ENCODE results near the gene CARHSP1. TPM values are rescaled to one million over a fixed set of nuclear protein-coding genes. Genes with fewer than 3 reads are reported as not detected.

The CARHSP1 gene
- total and polyA plus RNA-seq, 9 donors, result 53.2 to 102 (median 81.7) TPM

Other genes starting within 250 kb of the CARHSP1 start
- 10 to 100 TPM; 21.6 to 45.8 (median 29.4) TPM for gene METTL22, start 247.3 kb downstream of the CARHSP1 start, total RNA-seq
- gene METTL22, start 247.3 kb downstream of the CARHSP1 start, polyA plus RNA-seq, result 10 to 100 TPM; 14.2 to 23.6 TPM
- 10 to 100 TPM in 4 of 7 donors, 1 to 10 TPM in 3; 3.8 to 20.3 (median 11.4) TPM for gene ABAT, start 194.4 kb downstream of the CARHSP1 start, total RNA-seq
- gene ABAT, start 194.4 kb downstream of the CARHSP1 start, polyA plus RNA-seq, result 10 to 100 TPM; 13.8 to 17.0 TPM
- gene TMEM186, start 71.4 kb downstream of the CARHSP1 start, total RNA-seq, result 10 to 100 TPM in 2 of 7 donors, 1 to 10 TPM in 5; 4.9 to 11.2 (median 9.6) TPM
- gene TMEM186, start 71.4 kb downstream of the CARHSP1 start, polyA plus RNA-seq, result 10 to 100 TPM in 1 of 2 donors, 1 to 10 TPM in 1; 6.4 to 11.3 TPM
- gene PMM2, start 71.2 kb downstream of the CARHSP1 start, total RNA-seq, result 10 to 100 TPM; 14.2 to 38.6 (median 23.1) TPM
- 10 to 100 TPM in 1 of 2 donors, 1 to 10 TPM in 1; 9.6 to 28.0 TPM for gene PMM2, start 71.2 kb downstream of the CARHSP1 start, polyA plus RNA-seq
- gene LITAFD, start 13.3 kb upstream of the CARHSP1 start, total RNA-seq, result not detected
- gene LITAFD, start 13.3 kb upstream of the CARHSP1 start, polyA plus RNA-seq, result not detected
- gene USP7, start 94.9 kb upstream of the CARHSP1 start, total RNA-seq, result 100 to 1,000 TPM in 2 of 7 donors, 10 to 100 TPM in 5; 73.8 to 104 (median 98.3) TPM
- gene USP7, start 94.9 kb upstream of the CARHSP1 start, polyA plus RNA-seq, result 10 to 100 TPM; 28.1 to 86.3 TPM
- gene HAPSTR1, start 222.6 kb upstream of the CARHSP1 start, total RNA-seq, result 10 to 100 TPM; 31.2 to 76.1 (median 57.5) TPM
- 10 to 100 TPM; 15.7 to 29.1 TPM for gene HAPSTR1, start 222.6 kb upstream of the CARHSP1 start, polyA plus RNA-seq